Measurements from ENCODE around the gene KCNT2. TPM values are rescaled to one million over a fixed set of nuclear protein-coding genes. Genes with fewer than 3 reads are reported as not detected.

Gene KCNT2
- total and polyA plus RNA-seq, 11 donors = 0.15 to 6.9 (median 0.57) TPM

DNA sequence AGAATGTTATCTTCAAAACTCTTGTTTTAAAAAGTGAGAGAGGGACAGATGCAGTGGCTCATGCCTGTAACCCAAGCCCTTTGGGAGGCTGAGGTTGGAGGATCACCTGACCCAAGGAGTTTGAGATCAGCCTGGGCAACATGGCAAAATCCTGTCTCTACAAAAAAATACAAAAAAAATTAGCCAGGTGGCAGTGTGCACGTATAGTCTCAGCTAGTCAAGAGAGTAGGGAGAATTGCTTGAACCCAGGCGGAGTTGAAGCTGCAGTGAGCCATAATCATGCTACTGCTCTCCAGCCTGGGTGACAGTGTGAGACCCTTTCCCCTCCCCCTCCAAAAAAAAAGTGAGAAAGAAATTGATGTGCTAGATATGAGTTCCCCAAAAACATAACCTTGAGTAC lies 131.0 kb downstream of the KCNT2 start:
- no peak overlapping the region for H3K4me3 ChIP-seq
- no peak for ATAC-seq
- intact Hi-C loops (cut with DNase I) = no loop called here
- H3K9me3 ChIP-seq = no peaks in the 10 kb centered on the region
- H3K4me1 ChIP-seq = no peaks in the 10 kb centered on the region
- WGBS, 4 donors = 77 to 90% (median 83%) methylated on average over 2 of the region's 2 CpGs
- no peak overlapping the region for H3K27ac ChIP-seq
- TF ChIP-seq POLR2A (IDR thresholded peaks at IDR 0.05) = no peak
- TF ChIP-seq, protein P1, sequence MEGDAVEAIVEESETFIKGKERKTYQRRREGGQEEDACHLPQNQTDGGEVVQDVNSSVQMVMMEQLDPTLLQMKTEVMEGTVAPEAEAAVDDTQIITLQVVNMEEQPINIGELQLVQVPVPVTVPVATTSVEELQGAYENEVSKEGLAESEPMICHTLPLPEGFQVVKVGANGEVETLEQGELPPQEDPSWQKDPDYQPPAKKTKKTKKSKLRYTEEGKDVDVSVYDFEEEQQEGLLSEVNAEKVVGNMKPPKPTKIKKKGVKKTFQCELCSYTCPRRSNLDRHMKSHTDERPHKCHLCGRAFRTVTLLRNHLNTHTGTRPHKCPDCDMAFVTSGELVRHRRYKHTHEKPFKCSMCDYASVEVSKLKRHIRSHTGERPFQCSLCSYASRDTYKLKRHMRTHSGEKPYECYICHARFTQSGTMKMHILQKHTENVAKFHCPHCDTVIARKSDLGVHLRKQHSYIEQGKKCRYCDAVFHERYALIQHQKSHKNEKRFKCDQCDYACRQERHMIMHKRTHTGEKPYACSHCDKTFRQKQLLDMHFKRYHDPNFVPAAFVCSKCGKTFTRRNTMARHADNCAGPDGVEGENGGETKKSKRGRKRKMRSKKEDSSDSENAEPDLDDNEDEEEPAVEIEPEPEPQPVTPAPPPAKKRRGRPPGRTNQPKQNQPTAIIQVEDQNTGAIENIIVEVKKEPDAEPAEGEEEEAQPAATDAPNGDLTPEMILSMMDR (IDR thresholded peaks at IDR 0.05) = no peak
- no peak for DNase-seq
- no peaks in the 10 kb centered on the region for H3K36me3 ChIP-seq
- H3K27me3 ChIP-seq = no peaks in the 10 kb centered on the region

- no peak for ATAC-seq
- intact Hi-C loops (cut with DNase I) = no loop called here
- no peak overlapping the region for H3K27ac ChIP-seq
These were observed 140.9 kb downstream of the KCNT2 start for GRCh38 chr1:196467230-196467925.

DNA sequence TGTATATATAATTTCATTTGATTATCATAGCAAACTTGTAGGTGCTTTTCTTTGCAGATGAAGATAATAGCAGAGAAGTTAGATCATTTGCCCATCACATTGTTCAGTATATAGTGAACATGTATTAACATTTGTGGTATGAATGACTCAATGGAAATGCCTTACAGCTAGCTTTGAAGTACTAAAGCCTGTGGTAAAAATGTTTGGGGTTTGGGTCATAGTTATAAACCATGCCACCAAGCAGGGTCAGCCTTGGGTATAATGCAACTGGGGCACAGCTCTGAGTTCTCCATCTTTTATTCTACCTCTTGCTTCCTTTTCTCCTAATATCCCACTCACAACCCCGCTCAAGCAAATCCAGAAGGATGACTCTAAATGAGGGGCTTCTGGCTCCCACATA lies 141.6 kb downstream of the KCNT2 start:
- 83 to 100% (median 95%) methylated on average over 1 of the region's 1 CpG for WGBS, 4 donors
- no peaks in the 10 kb centered on the region for H3K9me3 ChIP-seq
- no peaks in the 10 kb centered on the region for H3K36me3 ChIP-seq
- no peak for DNase-seq
- H3K4me3 ChIP-seq = no peak overlapping the region
- intact Hi-C loops (cut with DNase I) = no loop called here
- TF ChIP-seq, protein P1 (IDR thresholded peaks at IDR 0.05) = no peak
- TF ChIP-seq POLR2A (IDR thresholded peaks at IDR 0.05) = no peak
- no peak for ATAC-seq
- no peaks in the 10 kb centered on the region for H3K27me3 ChIP-seq
- H3K27ac ChIP-seq = no peak overlapping the region
- no peaks in the 10 kb centered on the region for H3K4me1 ChIP-seq

More at GRCh38 chr1:196467230-196467925, 140.9 kb downstream of the KCNT2 start:
- H3K9me3 ChIP-seq = no peaks in the 10 kb centered on the region
- no peak for DNase-seq
- H3K4me1 ChIP-seq = no peaks in the 10 kb centered on the region
- H3K36me3 ChIP-seq = no peaks in the 10 kb centered on the region
- no peak overlapping the region for H3K4me3 ChIP-seq
- no peaks in the 10 kb centered on the region for H3K27me3 ChIP-seq
- 57 to 78% (median 66%) methylated on average over 1 of the region's 1 CpG for WGBS, 4 donors
- TF ChIP-seq, protein P1 (IDR thresholded peaks at IDR 0.05) = no peak
- TF ChIP-seq POLR2A (IDR thresholded peaks at IDR 0.05) = no peak

DNA sequence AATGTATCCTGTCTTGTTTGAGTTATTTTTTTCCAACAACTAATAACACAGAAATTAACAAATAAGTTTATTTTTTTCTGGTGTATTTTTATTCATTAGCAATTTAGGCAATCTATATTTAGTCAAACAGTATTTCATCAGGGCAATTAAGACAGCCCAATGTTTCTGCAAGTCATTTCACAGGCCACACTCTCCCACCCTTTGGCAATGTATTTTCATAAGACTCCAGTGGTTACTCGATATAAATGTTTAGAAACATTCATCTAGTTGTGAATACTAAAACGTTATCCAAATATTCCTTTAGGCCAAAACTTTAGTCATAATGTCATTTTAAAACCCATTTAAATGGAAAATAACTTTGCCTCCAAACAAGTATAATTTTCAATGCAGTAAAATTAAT lies 142.1 kb downstream of the KCNT2 start:
- no peak for DNase-seq
- Histone ChIP-seq H3K4me3 (no peak overlapping the region), H3K36me3 (no peaks in the 10 kb centered on the region), H3K4me1 (no peaks in the 10 kb centered on the region), H3K27me3 (no peaks in the 10 kb centered on the region), H3K27ac (no peak overlapping the region), H3K9me3 (no peaks in the 10 kb centered on the region)
- ATAC-seq = no peak
- intact Hi-C loops (cut with DNase I) = no loop called here
- TF ChIP-seq, protein P1 (IDR thresholded peaks at IDR 0.05) = no peak
- 74 to 88% (median 80%) methylated on average over 2 of the region's 2 CpGs for WGBS, 4 donors

All from heart left ventricle (tissue), 16 donors.